A673 (cell line): ENCODE results near the gene TAS1R1.

Source experiments
- EZH2 ChIP-seq: fragments of 200-600 bp; sonication (generic); IDR thresholded peaks from 2 replicates; pipeline ENCODE4 v1.6.1; 2017; ENCODE audit warnings: borderline replicate concordance, low read depth, mild to moderate bottlenecking, mixed read lengths, antibody characterized with exemption, low read length; ENCODE audit not compliant: poor library complexity, severe bottlenecking
- TF ChIP-seq, protein P1 (sequence below): fragments of 300-800, 200-600 bp; sonication (generic); conservative IDR thresholded peaks from 2 replicates; pipeline ENCODE4 v1.5.1; 2017; ENCODE audit warnings: low read depth, mild to moderate bottlenecking, antibody characterized with exemption, low read length, moderate library complexity, mixed read lengths

DNA sequence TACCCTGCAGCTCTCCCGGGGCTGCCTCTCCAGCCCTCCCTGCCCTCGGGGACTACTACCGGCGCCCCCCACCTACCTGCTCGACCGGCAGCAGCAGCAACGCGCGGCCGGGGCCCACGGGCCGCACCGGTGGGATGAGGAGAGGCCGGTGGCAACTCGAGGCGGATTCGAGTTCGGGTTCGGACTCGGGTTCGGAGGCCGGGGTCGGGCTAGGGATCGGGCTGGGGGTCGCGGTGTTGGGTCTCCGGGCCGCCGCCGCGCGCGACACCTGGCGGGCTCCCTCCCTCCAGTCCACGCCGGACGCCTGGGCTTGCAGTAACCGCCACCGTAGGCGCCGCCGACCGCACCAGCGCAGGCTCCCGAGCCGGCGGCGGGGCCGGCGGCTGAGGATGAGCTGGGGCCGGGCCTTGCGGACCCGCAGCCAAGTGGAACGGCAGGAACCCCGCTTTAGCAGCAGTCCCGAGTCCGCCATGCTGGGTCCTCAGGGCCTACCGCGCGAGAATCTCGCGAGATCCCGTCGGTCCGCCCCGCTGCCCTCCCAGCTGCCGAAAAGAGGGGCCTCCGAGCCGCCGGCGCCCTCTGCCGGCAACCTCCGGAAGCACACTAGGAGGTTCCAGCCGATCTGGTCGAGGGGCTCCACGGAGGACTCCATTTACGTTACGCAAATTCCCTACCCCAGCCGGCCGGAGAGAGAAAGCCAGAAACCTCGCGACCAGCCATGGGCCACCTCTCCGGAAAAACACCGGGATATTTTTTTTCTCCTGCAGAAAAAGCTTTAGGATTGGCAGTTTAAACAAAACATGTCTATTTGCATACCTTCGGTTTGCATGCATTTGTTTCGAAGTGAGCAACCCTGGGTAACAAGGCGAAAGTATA lies 838 bp upstream of the TAS1R1 start, which contains the start of gene NOL9:
- no peak for TF ChIP-seq EZH2
- TF ChIP-seq, protein P1, sequence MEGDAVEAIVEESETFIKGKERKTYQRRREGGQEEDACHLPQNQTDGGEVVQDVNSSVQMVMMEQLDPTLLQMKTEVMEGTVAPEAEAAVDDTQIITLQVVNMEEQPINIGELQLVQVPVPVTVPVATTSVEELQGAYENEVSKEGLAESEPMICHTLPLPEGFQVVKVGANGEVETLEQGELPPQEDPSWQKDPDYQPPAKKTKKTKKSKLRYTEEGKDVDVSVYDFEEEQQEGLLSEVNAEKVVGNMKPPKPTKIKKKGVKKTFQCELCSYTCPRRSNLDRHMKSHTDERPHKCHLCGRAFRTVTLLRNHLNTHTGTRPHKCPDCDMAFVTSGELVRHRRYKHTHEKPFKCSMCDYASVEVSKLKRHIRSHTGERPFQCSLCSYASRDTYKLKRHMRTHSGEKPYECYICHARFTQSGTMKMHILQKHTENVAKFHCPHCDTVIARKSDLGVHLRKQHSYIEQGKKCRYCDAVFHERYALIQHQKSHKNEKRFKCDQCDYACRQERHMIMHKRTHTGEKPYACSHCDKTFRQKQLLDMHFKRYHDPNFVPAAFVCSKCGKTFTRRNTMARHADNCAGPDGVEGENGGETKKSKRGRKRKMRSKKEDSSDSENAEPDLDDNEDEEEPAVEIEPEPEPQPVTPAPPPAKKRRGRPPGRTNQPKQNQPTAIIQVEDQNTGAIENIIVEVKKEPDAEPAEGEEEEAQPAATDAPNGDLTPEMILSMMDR, result peak; percentile 94
